Omental fat pad (tissue), 4 donors: ENCODE results near the gene SVEP1. TPM values are rescaled to one million over a fixed set of nuclear protein-coding genes. Genes with fewer than 3 reads are reported as not detected.
"Not testable (repeated sequence)": the region's sequence is repeated elsewhere in the genome, so short reads cannot be mapped to it uniquely, and the experiment has no call there.

ENCODE experiments used
- ATAC-seq: fragments of 150-250 bp; one replicate; pipeline ENCODE4 v1.9.1; 2016; ENCODE audit warnings: mild to moderate bottlenecking, moderate library complexity; ENCODE audit not compliant: low FRiP score
- DNase-seq: peaks from one replicate; pipeline ENCODE4 v3.0.0-alpha.2; 2019; ENCODE audit warnings: low spot score
- CTCF ChIP-seq, 3 donors: fragments of 450-650 bp; IDR thresholded peaks; one replicate each; pipeline ENCODE4 v1.5.1; 2016 to 2017; ENCODE audit warnings: antibody characterized with exemption in 3 of 3, mild to moderate bottlenecking in 3 of 3, moderate library complexity in 2 of 3
- total RNA-seq, 4 donors: library from RNA; depleted of rRNA; stranded (reverse); fragments of >200 nt; gene quantifications; one replicate each; pipeline ENCODE4 v1.1.0, GENCODE V29; 2016

Gene SVEP1
- total RNA-seq, 4 donors from 2014 or later, result 140 to 465 (median 209) TPM

GRCh38 chr9:110541950-110542349 lies 37.6 kb downstream of the SVEP1 start:
- no peak for ATAC-seq
- DNase-seq, result no peak
- no peak for TF ChIP-seq CTCF (IDR thresholded peaks at IDR 0.05)

- no peak for DNase-seq
- ATAC-seq, result no peak
- TF ChIP-seq CTCF (IDR thresholded peaks at IDR 0.05), result no peak
Observed at GRCh38 chr9:110538647-110539041, 40.9 kb downstream of the SVEP1 start.

- no peak for TF ChIP-seq CTCF (IDR thresholded peaks at IDR 0.05)
- ATAC-seq (peak; percentile 33), DNase-seq (no peak)
Observed at GRCh38 chr9:110537841-110538646, 41.5 kb downstream of the SVEP1 start.

- ATAC-seq, result no peak
- no peak for TF ChIP-seq CTCF (IDR thresholded peaks at IDR 0.05)
- DNase-seq, result no peak
Observed at GRCh38 chr9:110536822-110537221, 42.7 kb downstream of the SVEP1 start.

- not testable (repeated sequence) for DNase-seq, ATAC-seq
Observed at GRCh38 chr9:110534162-110534561, 45.4 kb downstream of the SVEP1 start.

- ATAC-seq, result no peak
- no peak for TF ChIP-seq CTCF (IDR thresholded peaks at IDR 0.05)
- DNase-seq, result no peak
Observed at GRCh38 chr9:110532908-110533665, 46.5 kb downstream of the SVEP1 start.

GRCh38 chr9:110531776-110532175 lies 47.8 kb downstream of the SVEP1 start:
- DNase-seq (no peak), ATAC-seq (no peak)
- no peak for TF ChIP-seq CTCF (IDR thresholded peaks at IDR 0.05)

- DNase-seq, ATAC-seq: not testable (repeated sequence)
Observed at GRCh38 chr9:110531241-110531640, 48.3 kb downstream of the SVEP1 start.
